K562 (cell line): Measurements from ENCODE around the gene ZNF12. TPM values are rescaled to one million over a fixed set of nuclear protein-coding genes. Genes with fewer than 3 reads are reported as not detected.

Source experiments
- ATAC-seq: fragments of 200-7000 bp; cut with Tn5 transposase; 3 replicates; pipeline ENCODE4 v1.9.1; 2020; ENCODE audit warnings: moderate library complexity
- BruUV-seq: library from RNA; stranded (reverse); fragments of 400-500 nt; replicated peaks from 2 replicates; lab custom pipeline; 2021; lab: Mats Ljungman, UMichigan
- CTCF ChIA-PET: fragments of 300-600 bp; formaldehyde crosslinking; extraction: SDS; loops from one replicate; lab custom pipeline; 2021; ENCODE audit warnings: low intra/inter-chr PET ratio; lab: Yijun Ruan, JAX
- POLR2A ChIA-PET: fragments of 300-600, 350-650 bp; sonication (Branson Sonifier 250); formaldehyde crosslinking; extraction: SDS; loops from one replicate; lab custom pipeline; 2021; ENCODE audit warnings: antibody characterized with exemption, inconsistent platforms; lab: Yijun Ruan, JAX
- DNase-seq, 4 experiments: peaks; one replicate each; pipeline versions ENCODE4 v3.0.0 to v3.0.0-alpha.2; 2011 to 2018; ENCODE audit warnings: low spot score in 3 of 4, mixed read lengths in 3 of 4; ENCODE audit errors: extremely low read depth in 1 of 4
- FAIRE-seq: peaks from 2 replicates; lab custom pipeline; 2011; peaks lifted over from hg19 to GRCh38; lab: Jason Lieb, UNC
- H2AFZ ChIP-seq: 2 replicates; pipeline ENCODE4 v1.6.0; 2011; ENCODE audit warnings: low read depth, low read length, control low read depth, inconsistent platforms
- H3K27ac ChIP-seq: fragments of 200-600 bp; 3 replicates; pipeline ENCODE4 v1.8.0; 2011; ENCODE audit warnings: low read depth, mild to moderate bottlenecking, control low read depth, inconsistent platforms, low read length, moderate library complexity, mixed read lengths; ENCODE audit errors: extremely low read depth
- H3K27me3 ChIP-seq, 2 experiments: fragments of 300-600 bp in 1 of 2; 2 replicates in 1 of 2; 3 replicates in 1 of 2; pipeline versions ENCODE4 v1.6.0 to v1.8.0; 2011; ENCODE audit warnings: inconsistent platforms in 2 of 2, low read length in 2 of 2, mild to moderate bottlenecking in 1 of 2, mixed read lengths in 1 of 2, moderate library complexity in 1 of 2; ENCODE audit not compliant: control insufficient read depth in 2 of 2, insufficient read depth in 2 of 2
- H3K36me3 ChIP-seq: fragments of 300-600 bp; 3 replicates; pipeline ENCODE4 v1.8.0; 2011; ENCODE audit warnings: mild to moderate bottlenecking, low read length, inconsistent platforms; ENCODE audit not compliant: control insufficient read depth, insufficient read depth
- H3K4me1 ChIP-seq, 2 experiments: fragments of 200-600 bp in 1 of 2; replicated peaks in 1 of 2; 2 replicates in 1 of 2; 3 replicates in 1 of 2; pipeline versions ENCODE4 v1.5.1 to v1.8.0; 2011; ENCODE audit warnings: inconsistent platforms in 2 of 2, low read length in 2 of 2, mild to moderate bottlenecking in 1 of 2, mixed read lengths in 1 of 2, moderate library complexity in 1 of 2; ENCODE audit not compliant: control insufficient read depth in 2 of 2, insufficient read depth in 2 of 2
- H3K4me2 ChIP-seq: 2 replicates; pipeline ENCODE4 v1.6.1; 2011; ENCODE audit warnings: low read length, control low read depth, inconsistent platforms, mixed read lengths; ENCODE audit not compliant: insufficient read depth
- H3K4me3 ChIP-seq: fragments of 200-600 bp; sonication (generic), shearing (Covaris generic); 2 replicates; pipeline ENCODE4 v1.5.1; 2016; ENCODE audit warnings: control low read depth, inconsistent platforms
- H3K79me2 ChIP-seq: fragments of 200-600 bp; 3 replicates; pipeline ENCODE4 v1.8.0; 2011; ENCODE audit warnings: low read length, inconsistent platforms; ENCODE audit not compliant: control insufficient read depth, insufficient read depth
- H3K9ac ChIP-seq, 2 experiments: 2 replicates each; pipeline versions ENCODE4 v1.6.0 to v1.6.1; 2011; ENCODE audit warnings: low read depth in 2 of 2, low read length in 2 of 2, control low read depth in 1 of 2, inconsistent platforms in 1 of 2, mild to moderate bottlenecking in 1 of 2, mixed read lengths in 1 of 2; ENCODE audit not compliant: insufficient read depth in 1 of 2
- H3K9me1 ChIP-seq: one replicate; pipeline ENCODE4 v1.6.0; 2011; ENCODE audit warnings: inconsistent platforms, mild to moderate bottlenecking, low read length, moderate library complexity; ENCODE audit not compliant: control insufficient read depth, insufficient read depth
- H3K9me3 ChIP-seq: replicated peaks from 2 replicates; pipeline ENCODE4 v1.5.1; 2011; ENCODE audit warnings: low read depth, low read length, inconsistent platforms; ENCODE audit not compliant: control insufficient read depth, insufficient read depth
- H4K20me1 ChIP-seq: replicated peaks from 2 replicates; pipeline ENCODE4 v1.6.1; 2011; ENCODE audit warnings: low read length, inconsistent platforms, mixed read lengths; ENCODE audit not compliant: control insufficient read depth, insufficient read depth
- HDAC6 ChIP-seq: IDR thresholded peaks from 2 replicates; pipeline ENCODE4 v1.6.1; 2012; ENCODE audit warnings: low read depth, mild to moderate bottlenecking, control low read depth, inconsistent platforms, low read length, moderate library complexity
- SMAD3 ChIP-seq: fragments of 450-650 bp; formaldehyde crosslinking; conservative IDR thresholded peaks from 2 replicates; pipeline ENCODE4 v1.4.0; 2020; ENCODE audit warnings: mild to moderate bottlenecking
- TAL1 ChIP-seq: fragments of 450-650 bp; IDR thresholded peaks from 2 replicates; pipeline ENCODE4 v1.6.1; 2016; ENCODE audit warnings: mild to moderate bottlenecking
- TFE3 ChIP-seq: fragments of 450-650 bp; formaldehyde crosslinking; IDR thresholded peaks from 2 replicates; pipeline ENCODE4 v1.4.0; 2020; ENCODE audit warnings: mild to moderate bottlenecking, mixed read lengths
- ZNF830 ChIP-seq: fragments of 250-450 bp; sonication (Bioruptor Pico); IDR thresholded peaks from 2 replicates; pipeline ENCODE4 v1.5.0; 2021; ENCODE audit warnings: mild to moderate bottlenecking
- WGBS: fragments of 100-300 bp; shearing (Covaris generic); methylation state at CpG from one replicate; pipeline ENCODE4 v1.1.6; 2016; ENCODE audit warnings: low coverage, mixed read lengths; ENCODE audit not compliant: insufficient coverage; ENCODE audit errors: missing lambda C conversion rate; 5-methylcytosine and 5-hydroxymethylcytosine counted together
- in situ Hi-C: fragments of 300-500 bp; cut with MboI; formaldehyde crosslinking; loops from 4 replicates; pipeline ENCODE4 v1.15.0; 2018; ENCODE audit warnings: inconsistent platforms, mixed read lengths
- intact Hi-C: fragments of 100-400 bp; cut with micrococcal nuclease; formaldehyde crosslinking; loops from 2 replicates; pipeline ENCODE4 v1.14.2; 2022
- polyA plus RNA-seq, 8 experiments: library from polyadenylated mRNA; depleted of rRNA in 4 of 8; stranded (reverse) in 5 of 8; unstranded in 3 of 8; fragments of >200 nt; fragmentation: Nextera tagmentation in 2 of 8; fragmentation: Illumina TruSeq in 1 of 8; extraction: Ambion mirVana in 2 of 8; extraction: Trizol in 1 of 8; gene quantifications; 2 replicates each; pipeline versions ENCODE4 v1.2.1 to v1.2.3, GENCODE V29; 2011 to 2014; ENCODE audit warnings: inconsistent platforms in 1 of 8, missing spikeins in 1 of 8
- total RNA-seq, 7 experiments: library from RNA; depleted of rRNA in 6 of 7; stranded (reverse); fragments of >200 nt in 6 of 7; fragmentation: Illumina TruSeq in 2 of 7; extraction: Trizol in 2 of 7; gene quantifications; 2 replicates each; pipeline versions ENCODE4 v1.2.1 to v1.2.3, GENCODE V29; 2011 to 2021; ENCODE audit warnings: low replicate concordance in 1 of 7

ZNF12 gene
- total and polyA plus RNA-seq, 9 of the 15 experiments (the other 6 are each of a cell fraction or from before 2014, with no cell fraction given) = 5.8 to 32.3 (median 18.9) TPM

GRCh38 chr7:6701860-6702259 lies 4.9 kb downstream of the ZNF12 start:
- Histone ChIP-seq H3K79me2 (peaks cover 72% of the 10 kb centered on the region), H3K4me1 (peaks cover 0 to 17% of the 10 kb centered on the region in 2 experiments; a peak in 3 of 5 replicates), H3K4me2 (no peak overlapping the region), H3K9me3 (peaks cover 26% of the 10 kb centered on the region), H3K4me3 (no peak overlapping the region), H2AFZ (no peak overlapping the region), H3K9me1 (no peaks in the 10 kb centered on the region), H3K27ac (no peak overlapping the region), H3K9ac (no peak overlapping the region), H3K27me3 (no peaks in the 10 kb centered on the region; a peak in 1 of 5 replicates), H3K36me3 (peaks cover 74% of the 10 kb centered on the region), H4K20me1 (no peaks in the 10 kb centered on the region; the same call in 1 of the 2 replicates)
- WGBS = 100% methylated on average over 1 of the region's 1 CpG
- CTCF ChIA-PET = no interaction called here
- no peak for ATAC-seq
- no peak for TF ChIP-seq SMAD3 (CRISPR knock-in tag)
- TF ChIP-seq ZNF830 (CRISPR knock-in tag) = no peak
- TF ChIP-seq TAL1 = no peak
- peak; percentile 72 for TF ChIP-seq TFE3 (CRISPR knock-in tag)
- TF ChIP-seq HDAC6 = no peak
- POLR2A ChIA-PET = no interaction called here
- no peak for DNase-seq
- BruUV-seq = no TSS peak
- no peak for FAIRE-seq
- intact Hi-C loops (no loop called here), in situ Hi-C loops (no loop called here)
